HepG2 (cell line): ENCODE data around the gene MUC4. TPM values are rescaled to one million over a fixed set of nuclear protein-coding genes. Genes with fewer than 3 reads are reported as not detected.

Source experiments
- ATAC-seq: fragments of 200-7000 bp; cut with Tn5 transposase; 3 replicates; pipeline ENCODE4 v1.9.1; 2020; ENCODE audit warnings: mild to moderate bottlenecking, moderate library complexity
- BruUV-seq: library from RNA; stranded (reverse); fragments of 400-500 nt; replicated peaks from 2 replicates; lab custom pipeline; 2021; lab: Mats Ljungman, UMichigan
- CTCF ChIA-PET: fragments of 300-600 bp; formaldehyde crosslinking; extraction: SDS; loops from one replicate; lab custom pipeline; 2021; ENCODE audit warnings: low total read pairs, inconsistent platforms, low intra/inter-chr PET ratio; lab: Yijun Ruan, JAX
- POLR2A ChIA-PET: fragments of 350-600 bp; sonication (Branson Sonifier 250); formaldehyde crosslinking; loops from one replicate; lab custom pipeline; 2020; ENCODE audit warnings: antibody characterized with exemption, inconsistent platforms; lab: Yijun Ruan, JAX
- DNase-seq: peaks from one replicate; pipeline ENCODE4 v3.0.0-alpha.2; 2015; ENCODE audit warnings: low spot score
- FAIRE-seq: peaks from 3 replicates; lab custom pipeline; 2011; peaks lifted over from hg19 to GRCh38; lab: Jason Lieb, UNC
- H2AFZ ChIP-seq: one replicate; pipeline ENCODE4 v1.6.1; 2011; ENCODE audit warnings: low read length, inconsistent platforms
- H3K27ac ChIP-seq: fragments of 300-600 bp; 3 replicates; pipeline ENCODE4 v1.8.0; 2011; ENCODE audit warnings: mixed run types, mild to moderate bottlenecking, mixed read lengths, low read length, inconsistent platforms; ENCODE audit not compliant: insufficient read depth; ENCODE audit errors: extremely low read length
- H3K27me3 ChIP-seq, 2 experiments: fragments of 200-600 bp in 1 of 2; 2 replicates in 1 of 2; 3 replicates in 1 of 2; pipeline versions ENCODE4 v1.6.0 to v1.8.0; 2011; ENCODE audit warnings: low read length in 2 of 2, mild to moderate bottlenecking in 2 of 2, moderate library complexity in 2 of 2, inconsistent platforms in 1 of 2; ENCODE audit not compliant: insufficient read depth in 2 of 2, control insufficient read depth in 1 of 2
- H3K36me3 ChIP-seq, 2 experiments: fragments of 200-600 bp in 1 of 2; replicated peaks in 1 of 2; 2 replicates in 1 of 2; 3 replicates in 1 of 2; pipeline versions ENCODE4 v1.5.1 to v1.8.0; 2011; ENCODE audit warnings: low read length in 2 of 2, inconsistent platforms in 1 of 2; ENCODE audit not compliant: insufficient read depth in 2 of 2, control insufficient read depth in 1 of 2
- H3K4me1 ChIP-seq: 2 replicates; pipeline ENCODE4 v1.5.1; 2012; ENCODE audit warnings: low read length, inconsistent platforms; ENCODE audit not compliant: insufficient read depth
- H3K4me2 ChIP-seq: 2 replicates; pipeline ENCODE4 v1.6.0; 2011; ENCODE audit warnings: low read depth, low read length, inconsistent platforms
- H3K4me3 ChIP-seq, 3 experiments: fragments of 200-600 bp in 1 of 3; sonication (generic), shearing (Covaris generic) in 1 of 3; replicated peaks in 1 of 3; 2 replicates each; pipeline ENCODE4 v1.5.1; 2011 to 2016; ENCODE audit warnings: low read length in 3 of 3, inconsistent platforms in 2 of 3, low read depth in 2 of 3, mild to moderate bottlenecking in 2 of 3, control low read depth in 1 of 3, mixed read lengths in 1 of 3; ENCODE audit not compliant: insufficient read depth in 1 of 3
- H3K79me2 ChIP-seq: one replicate; pipeline ENCODE4 v1.6.1; 2011; ENCODE audit warnings: low read length, inconsistent platforms; ENCODE audit not compliant: insufficient read depth
- H3K9ac ChIP-seq: 2 replicates; pipeline ENCODE4 v1.6.0; 2011; ENCODE audit warnings: mild to moderate bottlenecking, low read depth, low read length, inconsistent platforms; ENCODE audit not compliant: insufficient read depth
- H3K9me3 ChIP-seq: 2 replicates; pipeline ENCODE4 v1.5.1; 2012; ENCODE audit warnings: mild to moderate bottlenecking, low read length
- H4K20me1 ChIP-seq: 2 replicates; pipeline ENCODE4 v1.6.0; 2011; ENCODE audit warnings: inconsistent platforms, mild to moderate bottlenecking, low read length, moderate library complexity; ENCODE audit not compliant: insufficient read depth
- DMTF1 ChIP-seq: sonication (generic); formaldehyde crosslinking; IDR thresholded peaks from 2 replicates; pipeline ENCODE4 v1.4.0; 2020; ENCODE audit warnings: mild to moderate bottlenecking, missing genetic modification reagents
- MXD3 ChIP-seq: IDR thresholded peaks from 2 replicates; pipeline ENCODE4 v1.6.1; 2016; ENCODE audit warnings: mild to moderate bottlenecking, missing biosample characterization, missing genetic modification reagents
- MXI1 ChIP-seq: IDR thresholded peaks from 3 replicates; pipeline ENCODE4 v1.6.1; 2012; ENCODE audit warnings: low read depth, low read length, inconsistent platforms, borderline replicate concordance
- STAT5B ChIP-seq: sonication (generic); formaldehyde crosslinking; IDR thresholded peaks from 2 replicates; pipeline ENCODE4 v1.4.0; 2020; ENCODE audit warnings: missing genetic modification reagents
- ZNF180 ChIP-seq: sonication (generic); formaldehyde crosslinking; IDR thresholded peaks from 2 replicates; pipeline ENCODE4 v1.4.0; 2020; ENCODE audit warnings: low read depth, missing genetic modification reagents, borderline replicate concordance
- ZNF317 ChIP-seq: sonication (generic); formaldehyde crosslinking; IDR thresholded peaks from 2 replicates; pipeline ENCODE4 v1.5.0; 2020; ENCODE audit warnings: mild to moderate bottlenecking, missing genetic modification reagents
- WGBS: methylation state at CpG from one replicate; pipeline ENCODE4 v1.1.6; 2017; ENCODE audit warnings: low lambda C conversion rate; 5-methylcytosine and 5-hydroxymethylcytosine counted together
- in situ Hi-C: cut with HindIII; loops from 2 replicates; pipeline ENCODE4 v1.10.0; 2017; ENCODE audit warnings: low pct_unique_long_range_greater_than_20kb; ENCODE audit not compliant: extremely low pct_ligation_motif_present
- intact Hi-C: fragments of 100-400 bp; cut with micrococcal nuclease; formaldehyde crosslinking; loops from one replicate; pipeline ENCODE4 v1.10.0; 2022; ENCODE audit not compliant: unreplicated experiment
- polyA plus RNA-seq, 8 experiments: library from polyadenylated mRNA; depleted of rRNA in 3 of 8; stranded (reverse) in 7 of 8; unstranded in 1 of 8; fragments of >200 nt; fragmentation: Illumina TruSeq in 4 of 8; extraction: Trizol in 4 of 8; gene quantifications; 2 replicates each; pipeline versions ENCODE4 v1.2.1 to v1.2.3, GENCODE V29; 2011 to 2016; ENCODE audit warnings: low read depth in 4 of 8, missing spikeins in 1 of 8, mixed read lengths in 1 of 8; ENCODE audit not compliant: insufficient read depth in 1 of 8
- total RNA-seq, 5 experiments: library from RNA; depleted of rRNA; stranded (reverse); fragments of >200 nt; fragmentation: Illumina TruSeq; extraction: Trizol; gene quantifications; 2 replicates each; pipeline ENCODE4 v1.2.3, GENCODE V29; 2016; ENCODE audit warnings: low read depth in 1 of 5
- TF ChIP-seq, protein P1 (sequence below): sonication (generic); formaldehyde crosslinking; IDR thresholded peaks from 2 replicates; pipeline ENCODE4 v1.5.1; 2020; ENCODE audit warnings: mild to moderate bottlenecking, missing genetic modification reagents
- TF ChIP-seq, protein P2 (sequence below): IDR thresholded peaks from 2 replicates; pipeline ENCODE4 v1.6.1; 2016; ENCODE audit warnings: low read depth, control low read depth
- TF ChIP-seq, protein P3 (sequence below): sonication (generic); formaldehyde crosslinking; IDR thresholded peaks from 2 replicates; pipeline ENCODE4 v1.5.0; 2020; ENCODE audit warnings: missing genetic modification reagents, mild to moderate bottlenecking, borderline replicate concordance
- TF ChIP-seq, protein P4 (sequence below): sonication (generic); formaldehyde crosslinking; IDR thresholded peaks from 2 replicates; pipeline ENCODE4 v1.5.0; 2020; ENCODE audit warnings: mild to moderate bottlenecking, low read depth, missing genetic modification reagents, borderline replicate concordance

Gene MUC4
- total and polyA plus RNA-seq, 2 of the 13 experiments (the other 11 are each of a cell fraction or from before 2014, with no cell fraction given), result not detected

DNA sequence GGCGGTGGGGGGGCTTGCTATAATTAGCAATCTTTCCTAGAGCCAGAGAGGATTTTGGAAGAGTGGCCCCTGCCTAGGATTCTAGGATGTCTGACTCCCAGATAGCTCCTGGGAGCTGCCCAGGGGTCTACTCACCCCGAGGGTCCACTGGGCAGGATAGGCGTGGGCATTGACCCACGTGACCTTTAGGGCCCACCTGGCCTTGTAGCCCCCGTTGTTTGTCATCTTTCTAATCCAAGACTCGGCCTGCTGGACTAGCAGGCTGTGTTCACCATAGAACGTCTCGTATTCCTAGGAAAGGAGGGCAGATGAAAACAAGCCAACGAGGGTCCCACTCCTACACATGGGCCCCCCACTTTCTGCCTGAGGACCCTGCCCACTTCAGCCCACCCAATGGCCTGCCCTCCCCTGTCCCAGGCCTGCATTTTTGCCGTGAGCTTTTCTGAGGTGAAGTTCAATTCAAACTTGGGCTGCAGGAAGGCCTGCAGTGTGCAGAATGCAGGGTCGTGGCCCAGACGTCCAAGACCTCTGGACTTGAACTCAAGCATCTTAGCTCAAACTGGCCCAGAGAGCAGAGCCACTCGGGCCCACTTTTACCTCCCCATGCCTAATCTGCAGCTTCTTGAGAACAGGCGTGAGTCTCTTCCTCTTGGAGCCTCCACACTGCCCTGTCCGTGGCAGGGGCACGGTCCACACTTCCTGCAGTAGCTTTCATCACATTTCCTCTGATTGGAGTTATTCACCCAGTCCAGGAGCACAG, 41.5 kb downstream of the MUC4 start:
- H3K9me3 ChIP-seq, result no peaks in the 10 kb centered on the region
- H3K27ac ChIP-seq, result no peak overlapping the region
- no peaks in the 10 kb centered on the region for H3K4me1 ChIP-seq
- H4K20me1 ChIP-seq, result no peaks in the 10 kb centered on the region
- WGBS, result 28% methylated on average over 12 of the region's 16 CpGs
- no peak overlapping the region for H3K9ac ChIP-seq
- in situ Hi-C loops (no loop called here), intact Hi-C loops (no loop called here)
- H3K4me3 ChIP-seq, result no peak overlapping the region
- POLR2A ChIA-PET, result no interaction called here
- H3K27me3 ChIP-seq, result peaks cover 4 to 21% of the 10 kb centered on the region in 2 experiments; a peak in 4 of 5 replicates
- H3K4me2 ChIP-seq, result no peak overlapping the region
- FAIRE-seq, result no peak
- H3K36me3 ChIP-seq, result no peaks in the 10 kb centered on the region
- no TSS peak for BruUV-seq
- ATAC-seq, result no peak
- no peaks in the 10 kb centered on the region for H3K79me2 ChIP-seq
- no peak for DNase-seq
- no peak overlapping the region for H2AFZ ChIP-seq
- CTCF ChIA-PET, result no interaction called here
- TF ChIP-seq, protein P1, sequence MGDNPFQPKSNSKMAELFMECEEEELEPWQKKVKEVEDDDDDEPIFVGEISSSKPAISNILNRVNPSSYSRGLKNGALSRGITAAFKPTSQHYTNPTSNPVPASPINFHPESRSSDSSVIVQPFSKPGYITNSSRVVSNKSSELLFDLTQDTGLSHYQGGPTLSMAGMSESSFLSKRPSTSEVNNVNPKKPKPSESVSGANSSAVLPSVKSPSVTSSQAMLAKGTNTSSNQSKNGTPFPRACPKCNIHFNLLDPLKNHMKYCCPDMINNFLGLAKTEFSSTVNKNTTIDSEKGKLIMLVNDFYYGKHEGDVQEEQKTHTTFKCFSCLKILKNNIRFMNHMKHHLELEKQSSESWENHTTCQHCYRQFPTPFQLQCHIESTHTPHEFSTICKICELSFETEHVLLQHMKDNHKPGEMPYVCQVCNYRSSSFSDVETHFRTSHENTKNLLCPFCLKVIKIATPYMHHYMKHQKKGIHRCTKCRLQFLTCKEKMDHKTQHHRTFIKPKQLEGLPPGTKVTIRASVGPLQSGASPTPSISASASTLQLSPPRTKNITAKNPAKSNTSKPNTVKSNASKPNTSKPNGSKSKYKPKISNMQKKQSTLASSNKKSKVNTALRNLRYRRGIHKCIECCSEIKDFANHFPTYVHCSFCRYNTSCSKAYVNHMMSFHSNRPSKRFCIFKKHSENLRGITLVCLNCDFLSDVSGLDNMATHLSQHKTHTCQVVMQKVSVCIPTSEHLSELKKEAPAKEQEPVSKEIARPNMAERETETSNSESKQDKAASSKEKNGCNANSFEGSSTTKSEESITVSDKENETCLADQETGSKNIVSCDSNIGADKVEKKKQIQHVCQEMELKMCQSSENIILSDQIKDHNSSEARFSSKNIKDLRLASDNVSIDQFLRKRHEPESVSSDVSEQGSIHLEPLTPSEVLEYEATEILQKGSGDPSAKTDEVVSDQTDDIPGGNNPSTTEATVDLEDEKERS (CRISPR knock-in tag), result no peak
- TF ChIP-seq STAT5B (no peak), DMTF1 (no peak), MXI1 (no peak), MXD3 (CRISPR knock-in tag) (no peak), ZNF317 (CRISPR knock-in tag) (no peak), ZNF180 (no peak)
- TF ChIP-seq, protein P2, sequence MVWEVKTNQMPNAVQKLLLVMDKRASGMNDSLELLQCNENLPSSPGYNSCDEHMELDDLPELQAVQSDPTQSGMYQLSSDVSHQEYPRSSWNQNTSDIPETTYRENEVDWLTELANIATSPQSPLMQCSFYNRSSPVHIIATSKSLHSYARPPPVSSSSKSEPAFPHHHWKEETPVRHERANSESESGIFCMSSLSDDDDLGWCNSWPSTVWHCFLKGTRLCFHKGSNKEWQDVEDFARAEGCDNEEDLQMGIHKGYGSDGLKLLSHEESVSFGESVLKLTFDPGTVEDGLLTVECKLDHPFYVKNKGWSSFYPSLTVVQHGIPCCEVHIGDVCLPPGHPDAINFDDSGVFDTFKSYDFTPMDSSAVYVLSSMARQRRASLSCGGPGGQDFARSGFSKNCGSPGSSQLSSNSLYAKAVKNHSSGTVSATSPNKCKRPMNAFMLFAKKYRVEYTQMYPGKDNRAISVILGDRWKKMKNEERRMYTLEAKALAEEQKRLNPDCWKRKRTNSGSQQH (CRISPR knock-in tag), result no peak
- TF ChIP-seq, protein P3, sequence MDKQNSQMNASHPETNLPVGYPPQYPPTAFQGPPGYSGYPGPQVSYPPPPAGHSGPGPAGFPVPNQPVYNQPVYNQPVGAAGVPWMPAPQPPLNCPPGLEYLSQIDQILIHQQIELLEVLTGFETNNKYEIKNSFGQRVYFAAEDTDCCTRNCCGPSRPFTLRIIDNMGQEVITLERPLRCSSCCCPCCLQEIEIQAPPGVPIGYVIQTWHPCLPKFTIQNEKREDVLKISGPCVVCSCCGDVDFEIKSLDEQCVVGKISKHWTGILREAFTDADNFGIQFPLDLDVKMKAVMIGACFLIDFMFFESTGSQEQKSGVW (CRISPR knock-in tag), result no peak
- TF ChIP-seq, protein P4, sequence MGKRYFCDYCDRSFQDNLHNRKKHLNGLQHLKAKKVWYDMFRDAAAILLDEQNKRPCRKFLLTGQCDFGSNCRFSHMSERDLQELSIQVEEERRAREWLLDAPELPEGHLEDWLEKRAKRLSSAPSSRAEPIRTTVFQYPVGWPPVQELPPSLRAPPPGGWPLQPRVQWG (CRISPR knock-in tag), result no peak
